Effector CD4-positive, alpha-beta T cell (primary cell): ENCODE measurements around the gene TMEM250.
"Not testable (repeated sequence)": the region's sequence is repeated elsewhere in the genome, so short reads cannot be mapped to it uniquely, and the experiment has no call there.

Experiments
- DNase-seq: peaks from one replicate; pipeline ENCODE4 v3.0.0-alpha.2; 2020

TMEM250 gene

DNA sequence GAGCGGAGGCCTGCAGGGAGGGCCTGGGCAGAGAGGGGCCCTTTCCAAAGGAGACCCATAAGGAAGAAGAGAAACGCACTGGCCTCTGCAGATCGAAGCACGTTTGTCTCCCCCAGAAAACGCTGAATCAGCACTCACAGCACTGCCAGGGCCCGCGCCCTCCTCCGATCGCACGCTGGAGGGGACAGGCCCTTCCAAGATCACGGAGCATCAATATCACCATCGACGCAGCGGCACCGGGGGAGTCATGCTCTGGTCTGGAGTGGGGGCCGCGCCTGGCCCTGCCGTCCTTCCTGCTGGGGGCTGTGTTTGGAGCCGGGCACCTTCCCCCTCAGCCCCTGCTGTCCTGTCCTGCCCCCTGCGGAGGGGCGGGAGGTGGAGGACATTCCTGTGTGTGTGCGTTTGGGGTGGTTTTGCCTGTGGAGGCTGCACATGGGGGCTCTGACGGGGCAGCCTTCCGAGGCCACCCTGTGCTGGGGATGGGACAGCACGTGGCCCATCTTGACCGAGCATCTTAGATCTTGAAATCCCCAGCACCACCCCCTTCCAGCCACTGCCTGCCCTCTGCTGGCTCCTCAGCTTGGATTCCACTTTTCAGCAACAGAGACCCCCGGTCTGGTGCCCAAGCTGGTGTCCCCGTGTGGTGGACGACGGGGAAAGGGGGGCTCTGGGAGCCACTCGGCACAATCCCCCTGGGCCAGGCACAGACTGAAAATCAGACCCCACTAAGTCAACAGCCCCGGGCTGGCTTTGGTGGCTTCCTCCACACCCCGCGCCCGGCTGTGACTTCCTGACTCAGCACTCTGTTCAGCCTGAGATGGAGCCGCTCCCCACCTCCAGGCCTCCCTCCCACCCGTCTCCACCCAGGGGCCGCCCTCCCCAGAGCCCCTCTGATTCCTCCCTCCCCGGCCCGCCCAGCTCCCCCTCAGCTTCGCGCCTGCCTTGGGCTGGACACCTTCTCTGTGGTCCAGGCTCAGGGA, 8.3 kb downstream of the TMEM250 start:
- peak; percentile 36 for DNase-seq

DNA sequence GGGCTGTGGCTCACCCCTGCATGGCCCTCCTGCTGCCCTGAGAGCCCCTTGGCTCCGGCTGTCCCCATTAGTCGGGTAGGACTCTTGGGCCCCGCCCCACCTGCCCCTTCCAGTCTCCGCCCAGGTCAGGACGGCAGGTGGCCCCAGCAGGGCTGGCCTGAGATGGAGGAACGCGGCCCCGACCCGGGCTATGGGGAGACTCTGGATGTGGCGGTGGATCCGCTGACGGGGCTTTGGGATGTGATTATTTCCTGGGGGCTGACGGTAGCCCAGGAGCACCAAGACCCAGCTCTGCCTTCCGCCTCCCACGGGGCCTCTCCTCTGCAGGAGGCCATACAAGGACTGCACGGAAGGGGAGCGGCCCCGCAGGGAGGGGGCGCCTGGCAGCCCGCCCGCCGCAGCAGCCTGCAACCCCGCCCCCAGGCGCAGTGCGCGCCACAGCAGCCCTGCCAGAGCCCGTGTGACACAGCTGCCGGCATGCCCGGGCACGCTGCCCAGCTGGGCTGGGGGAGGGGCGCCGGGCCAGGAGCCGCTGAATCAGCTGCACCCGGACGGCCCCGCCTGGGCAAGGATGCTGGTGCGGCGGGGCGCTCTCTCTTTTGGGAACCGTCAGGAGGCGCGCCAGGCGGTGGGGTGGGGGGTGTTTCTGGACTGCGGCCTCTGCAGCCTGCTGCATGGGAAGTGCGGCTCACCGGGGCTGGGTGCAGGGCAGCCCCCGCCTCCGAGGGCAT, 9.2 kb downstream of the TMEM250 start:
- peak; percentile 84 for DNase-seq

DNA sequence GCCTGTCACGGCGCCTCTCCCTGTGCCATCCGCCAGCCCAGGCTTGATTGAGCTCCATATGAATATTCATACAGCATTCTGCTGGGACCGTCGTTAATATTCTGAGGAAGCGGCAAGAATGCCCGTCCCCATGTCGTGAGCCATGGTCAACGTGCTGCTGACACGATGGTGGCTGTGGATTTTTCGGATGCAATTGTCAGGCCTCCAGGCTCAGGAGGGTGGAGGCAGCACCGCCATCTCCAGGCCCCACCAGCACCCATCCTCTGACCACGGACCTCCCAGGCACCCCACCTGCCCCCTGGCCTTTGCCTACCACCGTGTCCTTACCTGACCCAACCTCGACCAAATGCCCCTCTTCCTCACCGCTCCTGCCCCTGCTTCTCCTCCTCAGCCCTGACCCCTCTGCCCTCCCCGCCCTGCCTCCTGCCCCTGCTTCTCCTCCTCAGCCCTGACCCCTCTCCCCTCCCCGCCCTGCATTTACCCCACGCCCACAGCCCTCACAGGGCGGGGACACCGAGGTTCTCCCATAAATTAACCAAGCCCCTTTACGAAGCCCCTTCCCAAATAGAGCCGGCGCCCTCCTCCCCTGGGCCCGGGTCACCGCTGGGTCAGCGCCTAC, 9.9 kb downstream of the TMEM250 start:
- no peak for DNase-seq

DNA sequence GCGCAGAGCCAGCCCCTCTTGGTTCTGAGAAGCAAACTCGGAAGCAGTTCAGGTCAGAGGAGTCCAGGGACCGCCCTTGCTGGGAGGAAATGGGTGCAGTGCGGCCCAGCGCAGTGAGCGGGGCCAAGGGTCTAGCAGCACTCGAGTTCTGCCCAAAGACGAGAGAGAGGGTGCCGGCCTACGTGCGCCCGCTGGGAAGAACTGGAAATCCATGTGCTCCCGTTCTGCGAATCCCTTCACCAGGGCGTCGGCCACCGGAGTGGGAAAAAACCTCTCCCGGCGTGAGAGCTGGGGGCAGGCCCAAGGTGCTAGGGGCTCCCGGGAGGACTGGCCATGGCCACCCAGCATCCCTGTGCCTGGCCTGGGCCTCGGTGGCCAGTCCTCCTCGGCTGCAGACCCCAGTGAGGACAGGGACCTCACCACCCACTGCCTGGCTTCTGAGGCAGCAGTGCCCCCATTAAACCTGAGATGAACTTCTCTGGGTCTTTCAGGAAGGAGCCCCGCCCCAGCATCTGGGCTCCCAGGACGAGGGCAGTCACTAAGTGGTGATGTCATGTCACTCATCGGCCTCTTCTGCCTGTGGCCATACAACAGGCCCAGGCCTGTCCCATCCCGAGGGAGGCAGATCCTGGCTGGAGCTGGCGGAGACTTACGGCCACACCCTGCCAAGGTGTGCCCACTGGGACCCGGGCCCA, 10.6 kb downstream of the TMEM250 start:
- no peak for DNase-seq

DNA sequence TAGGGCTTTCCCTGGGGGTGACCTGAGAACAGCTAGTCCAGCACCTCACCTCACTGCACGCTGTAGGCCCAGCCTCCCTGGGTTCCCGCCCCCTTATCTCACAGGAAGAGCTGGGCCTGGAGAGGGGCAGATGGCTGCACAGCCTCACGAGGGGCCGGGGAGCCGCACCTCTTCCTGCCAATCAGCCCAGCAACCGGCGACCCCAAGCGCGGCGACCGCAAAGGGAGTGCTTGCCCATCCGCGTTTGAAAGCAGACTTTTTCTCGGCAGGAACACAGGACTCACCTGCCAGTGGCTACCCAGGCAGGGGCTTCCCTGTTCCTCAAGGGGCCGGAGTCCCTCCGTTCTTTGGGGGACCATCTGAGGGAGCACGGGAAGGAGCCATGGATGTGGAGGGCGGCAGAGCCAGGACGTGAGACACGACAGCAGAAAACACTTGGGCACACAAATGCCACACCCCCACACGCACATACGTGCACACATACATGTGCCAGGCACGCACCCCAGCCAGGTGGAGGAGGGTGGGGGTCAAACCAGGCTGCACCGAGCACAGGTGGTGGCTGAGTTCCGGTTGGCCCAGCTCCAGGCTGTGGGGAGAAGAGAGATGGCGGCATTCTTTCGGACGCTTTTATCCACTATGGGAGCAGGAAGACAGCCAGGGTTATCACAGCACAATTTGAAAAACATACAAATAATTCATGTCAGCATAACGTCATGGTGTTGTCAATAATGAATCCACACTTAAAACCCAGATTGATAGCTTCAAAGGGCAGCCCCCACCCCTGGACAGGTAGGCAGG, 11.3 kb downstream of the TMEM250 start:
- peak; percentile 27 for DNase-seq

DNA sequence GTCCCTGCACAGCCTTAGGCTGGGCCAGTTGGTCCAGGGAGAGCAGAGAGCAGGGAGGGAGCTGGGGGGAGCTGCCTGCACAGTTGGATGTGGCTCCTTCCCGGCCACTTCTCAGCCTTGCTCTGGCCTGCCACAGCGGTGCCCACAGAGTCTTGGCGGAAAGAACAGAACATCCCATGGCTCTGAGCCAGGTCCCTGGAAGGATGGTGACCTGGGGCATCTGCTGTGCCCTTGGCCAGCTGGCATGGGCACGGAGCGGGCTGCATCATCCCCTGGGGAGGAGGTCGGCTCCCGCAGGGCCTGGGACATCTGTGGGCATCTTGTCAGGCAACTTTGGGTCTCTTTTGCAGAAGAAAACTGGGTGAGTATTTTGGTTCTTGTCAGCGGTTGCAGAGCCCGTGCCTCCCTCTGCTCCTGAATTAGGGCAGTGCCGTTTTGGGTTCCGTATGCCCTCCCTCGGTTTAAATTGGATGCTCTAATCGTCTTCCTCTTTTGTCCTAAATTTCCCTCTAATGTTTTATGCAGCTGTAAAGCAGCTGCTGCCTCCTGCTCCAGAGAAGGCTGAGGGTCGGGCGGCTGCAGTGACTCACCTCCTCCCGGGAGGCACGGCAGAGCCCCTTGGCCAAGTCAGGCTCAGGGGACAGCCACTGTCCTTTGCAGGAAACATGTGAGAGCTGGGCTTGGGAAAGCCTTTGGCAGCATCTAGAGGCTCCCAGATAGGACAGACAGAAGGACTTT, 13.1 kb downstream of the TMEM250 start:
- DNase-seq: no peak

DNA sequence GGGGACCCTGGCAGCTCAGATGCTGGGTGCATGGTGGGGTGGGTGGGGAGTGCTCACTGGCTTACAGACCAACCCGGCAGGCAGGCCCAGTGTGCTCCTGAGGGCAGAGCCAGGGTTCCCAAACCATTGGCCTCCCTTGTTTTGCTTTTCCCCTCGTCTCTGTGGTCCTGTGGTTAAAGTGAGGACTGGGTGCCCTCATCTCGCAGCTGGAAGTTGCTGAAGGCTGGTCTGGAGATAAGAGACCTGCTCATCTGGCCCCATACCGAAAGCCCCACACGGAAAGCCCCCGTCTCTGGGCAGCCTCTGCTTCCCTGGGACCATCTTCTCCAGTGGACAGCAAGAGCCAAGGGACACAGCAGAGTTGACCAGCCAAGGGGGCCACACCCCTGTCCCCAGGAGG, 13.8 kb downstream of the TMEM250 start:
- no peak for DNase-seq

DNA sequence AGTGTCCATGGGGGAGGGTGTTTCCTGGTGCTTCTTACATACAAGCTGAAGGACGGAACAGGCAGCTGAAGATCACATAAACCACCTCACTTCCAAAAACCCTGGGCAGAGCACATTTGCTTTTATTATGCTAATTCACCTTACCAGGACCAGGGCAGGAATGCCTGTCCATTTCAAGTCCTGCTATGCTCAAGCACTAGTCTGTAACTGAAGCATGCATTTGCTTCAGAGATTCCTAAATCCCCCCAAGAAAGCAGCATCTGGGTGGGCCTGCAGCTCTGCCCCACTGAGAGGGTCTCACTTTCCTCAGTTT, 14.2 kb downstream of the TMEM250 start:
- DNase-seq: no peak

DNA sequence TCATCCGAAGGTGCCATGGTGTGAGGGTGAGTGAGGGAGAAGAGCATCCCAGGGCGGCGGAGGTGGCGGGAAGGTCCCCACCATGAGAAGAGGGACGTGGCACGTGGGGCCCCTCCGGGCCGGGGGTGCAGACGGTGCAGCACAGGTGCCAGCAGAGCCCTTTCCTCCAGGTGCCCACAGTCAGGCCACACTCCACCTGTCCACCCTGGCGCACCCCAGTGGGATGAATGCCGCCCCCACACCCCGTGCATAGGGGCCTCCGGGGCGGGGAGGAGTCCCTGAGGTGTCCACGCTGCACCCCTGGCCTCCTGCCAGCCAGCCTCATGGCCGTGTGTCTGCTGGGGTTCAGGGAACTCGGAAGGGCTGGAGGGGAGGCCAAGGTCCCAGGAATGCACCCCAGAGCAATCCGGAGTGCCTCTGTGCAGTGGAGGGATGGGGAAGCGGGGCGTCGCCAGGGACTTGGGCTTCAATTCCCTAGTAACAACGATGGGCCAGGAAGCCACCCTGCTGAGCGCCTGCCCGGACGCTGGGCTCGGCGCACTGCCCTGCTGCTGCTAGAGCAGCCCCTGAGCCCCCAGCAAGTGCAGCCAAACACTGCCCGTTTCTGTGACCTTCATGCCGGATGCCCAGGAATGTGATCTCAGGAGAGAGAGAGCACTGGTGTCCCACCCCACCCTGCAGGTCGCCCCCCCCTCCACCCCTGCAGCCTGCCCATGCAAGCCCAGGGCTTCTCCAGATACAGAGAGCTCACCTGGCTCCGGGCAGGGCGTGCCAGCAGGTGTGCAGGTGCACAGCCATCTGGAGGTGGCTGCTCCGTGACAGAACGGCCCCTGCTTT, 14.8 kb downstream of the TMEM250 start:
- DNase-seq: no peak

DNA sequence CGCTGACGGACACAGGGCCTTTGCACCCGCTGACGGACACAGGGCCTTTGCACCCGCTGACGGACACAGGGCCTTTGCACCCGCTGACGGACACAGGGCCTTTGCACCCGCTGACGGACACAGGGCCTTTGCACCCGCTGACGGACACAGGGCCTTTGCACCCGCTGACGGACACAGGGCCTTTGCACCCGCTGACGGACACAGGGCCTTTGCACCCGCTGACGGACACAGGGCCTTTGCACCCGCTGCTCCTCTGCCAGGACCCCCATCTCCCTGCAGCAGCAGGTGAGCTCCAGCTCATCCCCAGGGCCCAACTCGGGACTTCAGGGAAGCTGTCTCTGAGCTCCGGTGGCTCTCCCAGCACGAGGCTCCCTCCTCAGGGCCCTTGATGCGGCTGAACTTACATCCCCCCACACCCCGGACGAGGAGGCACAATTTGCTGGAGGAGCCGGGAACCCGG, 17.0 kb downstream of the TMEM250 start:
- not testable (repeated sequence) for DNase-seq

DNA sequence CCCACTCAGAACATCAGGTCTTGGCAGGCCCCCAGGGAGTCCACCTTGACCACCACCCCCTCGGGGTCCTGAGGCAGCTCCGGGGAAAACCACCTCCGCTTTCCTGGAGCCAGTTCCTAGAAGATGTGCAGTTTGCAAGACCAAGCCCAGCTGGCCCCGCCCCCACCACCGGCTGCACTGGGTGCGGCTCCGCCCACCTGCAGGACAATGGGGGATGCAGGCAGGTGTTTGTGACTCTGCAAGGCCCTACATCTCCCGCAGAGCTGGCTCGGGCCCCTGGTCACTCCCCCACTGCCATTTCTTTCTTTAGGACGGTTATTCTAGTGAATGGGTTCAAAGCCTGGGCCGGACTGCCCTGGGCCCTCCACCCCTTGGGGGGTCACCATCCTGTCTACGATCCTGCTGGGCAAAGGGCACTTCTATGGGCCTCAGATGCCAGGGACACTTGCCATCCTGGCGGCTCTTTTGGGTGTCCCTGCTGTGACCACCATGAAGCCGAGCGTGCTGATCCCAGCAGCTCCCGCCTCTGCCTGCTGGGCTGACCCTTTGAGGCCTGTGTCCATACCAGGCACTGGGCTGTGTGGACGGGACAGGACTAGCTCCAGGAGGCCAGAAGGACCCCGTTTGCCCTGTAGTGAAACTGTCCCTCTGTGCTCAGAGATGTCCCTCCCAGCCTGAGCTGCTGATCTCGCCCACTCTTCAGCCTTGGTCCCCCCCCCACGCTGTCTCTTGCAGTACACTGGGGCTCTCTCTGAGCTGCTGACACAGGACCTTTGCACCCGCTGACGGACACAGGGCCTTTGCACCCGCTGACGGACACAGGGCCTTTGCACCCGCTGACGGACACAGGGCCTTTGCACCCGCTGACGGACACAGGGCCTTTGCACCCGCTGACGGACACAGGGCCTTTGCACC, 17.7 kb downstream of the TMEM250 start:
- DNase-seq: no peak

DNA sequence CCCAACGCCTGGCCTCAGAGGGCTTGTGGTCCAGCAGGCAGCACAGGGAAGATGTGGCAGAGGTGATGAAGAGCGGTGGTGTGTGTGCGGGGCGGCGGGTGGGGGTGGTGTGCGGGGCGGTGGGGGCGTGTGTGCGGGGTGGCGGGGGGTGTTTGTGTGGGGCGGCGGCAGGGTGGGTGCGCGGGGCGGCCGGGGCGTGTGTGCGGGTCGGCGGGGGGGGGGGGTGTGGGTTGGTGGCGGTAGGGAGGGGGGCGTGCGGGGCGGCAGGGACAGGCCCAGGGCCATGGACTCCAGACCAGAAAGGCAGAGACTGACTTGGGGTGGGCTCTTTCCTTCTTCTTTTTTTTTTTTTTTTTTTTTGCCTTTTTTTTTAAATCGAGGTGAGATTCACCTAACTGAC, 19.1 kb downstream of the TMEM250 start:
- DNase-seq: no peak

DNA sequence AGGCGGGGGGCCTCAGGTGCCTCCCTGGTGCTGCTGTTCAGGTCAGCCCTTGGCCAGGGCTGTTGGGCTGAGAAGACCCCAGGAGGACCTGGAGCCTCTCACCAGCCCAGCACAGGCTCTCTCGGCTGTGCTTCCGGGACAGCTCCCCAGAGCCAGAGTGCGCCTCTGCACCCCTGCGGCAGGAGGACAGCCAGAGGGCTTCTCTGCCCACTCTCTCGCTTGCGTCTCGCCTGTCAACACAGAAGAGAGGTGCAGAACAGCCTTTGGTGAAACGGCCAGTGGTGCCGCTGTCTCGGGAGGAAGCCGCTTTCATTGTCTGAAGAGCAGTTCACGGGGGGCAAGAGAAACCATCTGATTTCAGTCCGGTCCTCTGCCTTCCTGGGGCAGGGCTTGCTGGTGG, 19.8 kb downstream of the TMEM250 start:
- no peak for DNase-seq

DNA sequence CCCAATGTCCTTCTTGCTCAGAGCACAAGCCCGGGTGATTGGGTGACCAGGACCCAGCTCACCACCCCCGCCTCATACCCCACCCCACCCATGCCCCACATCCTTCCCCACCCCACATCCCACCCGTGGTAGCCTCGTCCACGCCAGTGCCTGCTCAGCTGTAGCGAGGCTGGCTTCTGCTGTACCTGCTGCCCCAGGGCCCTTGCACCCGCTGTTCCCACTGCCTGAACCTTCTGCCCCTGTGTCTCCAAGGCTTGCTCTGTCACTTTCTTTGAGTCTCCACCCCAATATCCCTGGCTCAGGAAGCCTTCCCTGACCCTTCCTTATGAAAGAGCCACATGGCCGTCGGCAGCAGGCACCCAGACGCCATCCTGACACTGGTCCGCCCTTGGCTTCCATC, 20.5 kb downstream of the TMEM250 start:
- DNase-seq: no peak

DNA sequence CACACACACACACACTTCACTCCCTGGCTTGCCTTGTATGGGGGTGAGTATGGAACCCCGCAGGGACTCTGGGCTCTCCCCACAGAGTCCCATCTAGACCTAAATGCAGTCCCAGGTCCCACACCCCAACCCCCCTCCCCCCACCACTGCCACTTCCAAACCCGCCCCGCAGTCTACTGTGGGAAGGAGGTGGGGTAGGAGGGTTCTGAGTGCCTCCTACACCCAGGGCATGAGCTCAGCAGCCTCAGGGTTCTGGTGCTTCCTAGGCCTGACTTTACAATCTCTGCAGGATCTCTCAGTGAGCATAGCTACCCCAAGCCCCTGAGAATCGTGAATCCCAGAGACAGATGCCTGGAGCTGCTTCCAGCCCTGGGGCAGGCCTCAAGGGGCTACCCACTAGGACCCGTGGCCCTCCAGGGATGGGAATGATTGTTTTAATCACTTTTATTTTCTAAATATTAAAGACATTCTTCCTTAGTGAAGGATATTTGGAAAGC, 22.1 kb downstream of the TMEM250 start:
- no peak for DNase-seq

DNA sequence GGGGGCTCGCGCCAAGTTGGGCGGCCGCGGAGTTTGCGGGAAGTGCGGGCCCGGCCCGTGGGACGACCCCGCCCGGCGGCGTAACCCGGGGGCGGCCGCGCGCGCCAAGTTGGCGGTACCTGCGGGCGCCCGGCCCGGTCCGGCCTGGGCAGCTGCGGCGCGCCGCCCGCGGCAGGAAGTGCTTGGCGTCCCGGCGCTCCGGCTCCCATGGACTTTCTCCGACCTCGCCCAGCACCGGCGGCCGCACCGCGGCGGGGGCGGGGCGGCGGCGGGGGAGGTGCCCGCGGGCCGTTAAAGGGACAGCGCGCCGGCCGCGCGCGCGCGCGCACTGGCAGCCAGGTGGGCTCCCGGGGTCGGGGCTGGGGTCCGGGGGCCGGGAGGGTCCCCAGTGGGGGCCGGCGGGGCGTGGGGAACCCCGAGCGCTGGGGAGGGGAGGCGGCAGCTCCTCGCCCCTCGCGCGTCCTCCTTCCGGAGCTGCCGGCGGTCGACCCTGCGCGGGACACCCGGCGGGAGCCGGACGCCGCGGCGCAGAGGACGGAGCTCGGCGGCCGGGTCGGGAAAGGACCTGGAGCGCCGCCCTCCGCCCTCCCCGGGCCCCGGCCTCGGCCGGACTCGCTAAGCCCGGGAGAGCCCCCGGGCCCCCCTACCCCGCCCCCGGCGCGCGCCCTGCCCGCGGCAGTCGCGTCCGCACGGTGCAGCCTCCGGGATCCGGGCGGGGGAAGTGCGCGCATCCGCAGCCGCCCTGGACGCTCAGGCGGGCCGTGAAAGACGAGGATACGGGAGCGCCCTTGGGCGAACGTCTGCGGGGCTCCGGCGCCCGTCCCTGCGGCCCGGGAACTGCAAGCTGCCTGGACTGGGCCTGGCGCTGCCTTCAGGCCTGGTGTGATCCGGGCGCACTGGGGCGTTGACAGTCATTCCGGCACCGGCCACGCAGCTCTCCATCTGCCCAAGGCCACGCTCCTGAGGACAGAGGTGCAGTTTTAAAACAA, 23.3 kb downstream of the TMEM250 start, which contains the start of gene NACC2:
NACC2 (minus strand) TSS at position 220 of the 989 bp plus-strand sequence. CDS start 44,768 bp downstream, outside the sequence.
- no peak for DNase-seq
